Liver (tissue), 9 donors: ENCODE data around the gene VOPP1. TPM values are rescaled to one million over a fixed set of nuclear protein-coding genes. Genes with fewer than 3 reads are reported as not detected.
A peak's percentile ranks its signal among the peaks of the same experiment; 100 is the strongest.

Source experiments
- DNase-seq: peaks from one replicate; pipeline ENCODE4 v3.0.0-alpha.2; 2017; ENCODE audit warnings: low spot score
- H3K27ac ChIP-seq, 2 donors: one replicate each; pipeline ENCODE4 v1.7.0; 2013; ENCODE audit warnings: inconsistent platforms in 2 of 2, low read length in 2 of 2, control low read depth in 1 of 2, low read depth in 1 of 2, mild to moderate bottlenecking in 1 of 2
- H3K27me3 ChIP-seq, 4 donors: one replicate each; pipeline versions ENCODE4 v1.6.1 to v1.7.0; 2013; ENCODE audit warnings: low read length in 3 of 4, inconsistent platforms in 1 of 4, mild to moderate bottlenecking in 1 of 4, moderate library complexity in 1 of 4; ENCODE audit not compliant: control insufficient read depth in 4 of 4, insufficient read depth in 4 of 4
- H3K36me3 ChIP-seq, 4 donors: one replicate each; pipeline versions ENCODE4 v1.6.1 to v1.7.0; 2013; ENCODE audit warnings: low read length in 3 of 4, mild to moderate bottlenecking in 3 of 4, low read depth in 1 of 4, moderate library complexity in 1 of 4; ENCODE audit not compliant: control insufficient read depth in 4 of 4, insufficient read depth in 3 of 4
- H3K4me1 ChIP-seq, 4 donors: one replicate each; pipeline versions ENCODE4 v1.6.1 to v1.7.0; 2013; ENCODE audit warnings: low read length in 3 of 4, mild to moderate bottlenecking in 3 of 4, moderate library complexity in 1 of 4; ENCODE audit not compliant: control insufficient read depth in 4 of 4, insufficient read depth in 4 of 4
- H3K4me3 ChIP-seq, 3 donors: one replicate each; pipeline versions ENCODE4 v1.6.1 to v1.7.0; 2013; ENCODE audit warnings: low read length in 3 of 3, control low read depth in 1 of 3, low read depth in 1 of 3, mild to moderate bottlenecking in 1 of 3
- H3K9ac ChIP-seq, 2 donors: one replicate each; pipeline ENCODE4 v1.7.0; 2013; ENCODE audit warnings: low read length in 2 of 2, mild to moderate bottlenecking in 2 of 2, moderate library complexity in 2 of 2, control low read depth in 1 of 2, low read depth in 1 of 2
- H3K9me3 ChIP-seq, 4 donors: one replicate each; pipeline versions ENCODE4 v1.6.1 to v1.7.0; 2013; ENCODE audit warnings: low read length in 3 of 4; ENCODE audit not compliant: control insufficient read depth in 4 of 4
- EGR1 ChIP-seq, 2 donors: IDR thresholded peaks; 2 replicates each; pipeline ENCODE4 v1.6.1; 2016 to 2018; ENCODE audit warnings: antibody characterized with exemption in 2 of 2, low read depth in 2 of 2
- FOXA1 ChIP-seq: IDR thresholded peaks from 2 replicates; pipeline ENCODE4 v1.6.1; 2016; ENCODE audit warnings: antibody characterized with exemption
- GABPA ChIP-seq, 2 donors: IDR thresholded peaks in 1 of 2; conservative IDR thresholded peaks in 1 of 2; 2 replicates each; pipeline ENCODE4 v1.6.1; 2016; ENCODE audit warnings: antibody characterized with exemption in 2 of 2, mild to moderate bottlenecking in 1 of 2, moderate library complexity in 1 of 2
- HNF4G ChIP-seq: IDR thresholded peaks from 2 replicates; pipeline ENCODE4 v1.6.1; 2016; ENCODE audit warnings: antibody characterized with exemption
- JUND ChIP-seq, 2 donors: IDR thresholded peaks; 2 replicates each; pipeline ENCODE4 v1.6.1; 2016; ENCODE audit warnings: antibody characterized with exemption in 2 of 2
- NR2F2 ChIP-seq: IDR thresholded peaks from 2 replicates; pipeline ENCODE4 v1.6.1; 2016; ENCODE audit warnings: antibody characterized with exemption
- RAD21 ChIP-seq, 2 donors: IDR thresholded peaks; 2 replicates each; pipeline ENCODE4 v1.6.1; 2016; ENCODE audit warnings: antibody characterized with exemption in 2 of 2, mild to moderate bottlenecking in 2 of 2
- RXRA ChIP-seq, 2 donors: IDR thresholded peaks; 2 replicates each; pipeline ENCODE4 v1.6.1; 2017 to 2018; ENCODE audit warnings: antibody characterized with exemption in 2 of 2, mild to moderate bottlenecking in 1 of 2
- SP1 ChIP-seq: IDR thresholded peaks from 2 replicates; pipeline ENCODE4 v1.6.1; 2018; ENCODE audit warnings: antibody characterized with exemption, mild to moderate bottlenecking
- TAF1 ChIP-seq: conservative IDR thresholded peaks from 2 replicates; pipeline ENCODE4 v1.6.1; 2016; ENCODE audit warnings: antibody characterized with exemption, mild to moderate bottlenecking
- YY1 ChIP-seq: IDR thresholded peaks from 2 replicates; pipeline ENCODE4 v1.6.1; 2016; ENCODE audit warnings: antibody characterized with exemption, mild to moderate bottlenecking
- WGBS: extraction: QIAGEN DNeasy Blood & Tissue Kit; methylation state at CpG from one replicate; pipeline ENCODE4 v1.1.7; 2013; 5-methylcytosine and 5-hydroxymethylcytosine counted together
- polyA plus RNA-seq, 2 donors: library from polyadenylated mRNA; stranded (reverse) in 1 of 2; unstranded in 1 of 2; fragments of 200-250 nt in 1 of 2; fragments of >200 nt in 1 of 2; fragmentation: Nextera tagmentation in 1 of 2; extraction: Ambion mirVana in 1 of 2; gene quantifications; one replicate each; pipeline versions ENCODE4 v1.2.1 to v1.2.3, GENCODE V29; 2013 to 2015
- total RNA-seq, 2 donors: library from RNA; depleted of rRNA; stranded (reverse); fragments of >200 nt; gene quantifications; one replicate each; pipeline ENCODE4 v1.2.3, GENCODE V29; 2014
- TF ChIP-seq, protein P1 (sequence below): fragments of 150-350 bp; IDR thresholded peaks from 2 replicates; pipeline ENCODE4 v1.5.1; 2017; ENCODE audit warnings: improper control_type of control experiment, low read depth, low read length; ENCODE audit not compliant: missing input control
- TF ChIP-seq, protein P2 (sequence below): IDR thresholded peaks from 2 replicates; pipeline ENCODE4 v1.6.1; 2016; ENCODE audit warnings: antibody characterized with exemption
- TF ChIP-seq, protein P3 (sequence below): IDR thresholded peaks from 2 replicates; pipeline ENCODE4 v1.6.1; 2016; ENCODE audit warnings: antibody characterized with exemption
- donor health status: healthy.
- donor health status: healthy.
- donor health status: healthy.
- donor health status: healthy.
- donor health status: healthy.

Gene VOPP1
- total and polyA plus RNA-seq, 4 donors = 11.5 to 23.8 (median 21.7) TPM

DNA sequence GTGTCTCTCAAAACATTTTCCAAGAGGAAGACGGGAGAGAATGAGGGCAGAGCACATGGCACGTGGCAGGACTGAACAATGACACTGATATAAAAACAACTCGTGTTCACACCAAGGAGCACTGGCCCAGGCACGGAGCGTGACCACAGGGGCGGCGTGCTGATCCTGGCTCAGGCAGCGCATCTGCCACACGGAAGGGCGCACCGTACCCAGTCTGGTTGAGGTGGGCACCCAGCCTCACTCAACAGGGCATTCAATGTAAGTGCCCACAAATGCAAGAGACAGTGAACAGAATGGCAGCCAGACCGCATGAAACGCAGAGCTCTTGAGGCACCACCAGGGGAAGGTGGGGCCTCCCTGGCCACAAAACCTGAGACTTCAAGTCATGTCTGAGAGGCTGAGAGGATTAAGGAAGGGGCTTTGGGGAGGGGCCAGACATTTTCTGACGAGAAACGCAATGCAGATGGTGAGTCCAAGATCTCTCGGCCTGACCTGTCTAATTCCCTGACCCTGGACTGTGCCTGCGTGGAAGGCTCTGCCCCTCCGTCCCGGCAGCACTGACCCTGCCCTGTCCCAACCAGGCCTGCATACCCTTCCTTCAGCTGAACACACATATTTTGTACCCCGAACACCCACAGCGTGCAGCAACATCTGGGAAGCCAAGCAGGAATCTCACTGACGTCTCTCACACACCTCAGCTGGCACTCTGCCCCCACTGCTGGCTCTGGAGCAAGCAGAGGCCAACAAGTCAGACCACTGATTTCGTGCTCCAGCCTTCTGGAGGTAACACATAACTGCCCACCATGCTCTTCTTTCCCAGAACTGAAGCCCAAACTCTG lies 35.5 kb downstream of the VOPP1 start (continued):
- no peak for TF ChIP-seq HNF4G
- TF ChIP-seq RXRA (IDR thresholded peaks at IDR 0.05) = no peak
- no peak for TF ChIP-seq RAD21 (IDR thresholded peaks at IDR 0.05)
- no peak for TF ChIP-seq FOXA1
- no peak for TF ChIP-seq GABPA (IDR thresholded peaks at IDR 0.05 in 1 of 2, conservative IDR thresholded peaks at IDR 0.05 in 1 of 2)
- TF ChIP-seq YY1 = no peak
- no peak for TF ChIP-seq TAF1

DNA sequence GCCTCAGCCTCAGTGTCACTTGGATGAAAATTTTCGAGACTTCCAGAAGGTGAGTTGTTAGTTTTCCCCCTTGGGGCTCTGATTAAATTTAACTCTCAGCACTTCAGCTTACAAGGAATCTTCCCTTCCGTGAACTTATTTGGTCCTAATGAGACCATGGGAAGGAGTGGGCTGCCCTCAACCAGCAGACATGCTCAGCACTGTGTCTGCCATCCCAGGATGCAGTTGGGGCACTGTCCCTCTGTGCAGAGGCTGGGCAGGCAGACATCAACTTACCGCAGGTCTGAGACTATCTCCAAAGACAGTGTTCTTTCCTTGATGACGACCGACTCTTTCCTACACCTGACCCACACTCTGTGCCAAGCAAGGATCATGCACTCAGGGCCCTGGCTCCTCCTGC lies 36.7 kb downstream of the VOPP1 start:
- DNase-seq = no peak
- H3K4me3 ChIP-seq = no peak overlapping the region
- TF ChIP-seq HNF4G (no peak), JUND (IDR thresholded peaks at IDR 0.05) (no peak), SP1 (no peak), TAF1 (no peak), EGR1 (IDR thresholded peaks at IDR 0.05; ENCODE audit: low read depth in 2 of 2) (no peak), FOXA1 (no peak), NR2F2 (no peak), GABPA (IDR thresholded peaks at IDR 0.05 in 1 of 2, conservative IDR thresholded peaks at IDR 0.05 in 1 of 2) (no peak)
- TF ChIP-seq, protein P1, sequence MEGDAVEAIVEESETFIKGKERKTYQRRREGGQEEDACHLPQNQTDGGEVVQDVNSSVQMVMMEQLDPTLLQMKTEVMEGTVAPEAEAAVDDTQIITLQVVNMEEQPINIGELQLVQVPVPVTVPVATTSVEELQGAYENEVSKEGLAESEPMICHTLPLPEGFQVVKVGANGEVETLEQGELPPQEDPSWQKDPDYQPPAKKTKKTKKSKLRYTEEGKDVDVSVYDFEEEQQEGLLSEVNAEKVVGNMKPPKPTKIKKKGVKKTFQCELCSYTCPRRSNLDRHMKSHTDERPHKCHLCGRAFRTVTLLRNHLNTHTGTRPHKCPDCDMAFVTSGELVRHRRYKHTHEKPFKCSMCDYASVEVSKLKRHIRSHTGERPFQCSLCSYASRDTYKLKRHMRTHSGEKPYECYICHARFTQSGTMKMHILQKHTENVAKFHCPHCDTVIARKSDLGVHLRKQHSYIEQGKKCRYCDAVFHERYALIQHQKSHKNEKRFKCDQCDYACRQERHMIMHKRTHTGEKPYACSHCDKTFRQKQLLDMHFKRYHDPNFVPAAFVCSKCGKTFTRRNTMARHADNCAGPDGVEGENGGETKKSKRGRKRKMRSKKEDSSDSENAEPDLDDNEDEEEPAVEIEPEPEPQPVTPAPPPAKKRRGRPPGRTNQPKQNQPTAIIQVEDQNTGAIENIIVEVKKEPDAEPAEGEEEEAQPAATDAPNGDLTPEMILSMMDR = no peak
- TF ChIP-seq, protein P2, sequence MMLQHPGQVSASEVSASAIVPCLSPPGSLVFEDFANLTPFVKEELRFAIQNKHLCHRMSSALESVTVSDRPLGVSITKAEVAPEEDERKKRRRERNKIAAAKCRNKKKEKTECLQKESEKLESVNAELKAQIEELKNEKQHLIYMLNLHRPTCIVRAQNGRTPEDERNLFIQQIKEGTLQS = no peak
- TF ChIP-seq, protein P3, sequence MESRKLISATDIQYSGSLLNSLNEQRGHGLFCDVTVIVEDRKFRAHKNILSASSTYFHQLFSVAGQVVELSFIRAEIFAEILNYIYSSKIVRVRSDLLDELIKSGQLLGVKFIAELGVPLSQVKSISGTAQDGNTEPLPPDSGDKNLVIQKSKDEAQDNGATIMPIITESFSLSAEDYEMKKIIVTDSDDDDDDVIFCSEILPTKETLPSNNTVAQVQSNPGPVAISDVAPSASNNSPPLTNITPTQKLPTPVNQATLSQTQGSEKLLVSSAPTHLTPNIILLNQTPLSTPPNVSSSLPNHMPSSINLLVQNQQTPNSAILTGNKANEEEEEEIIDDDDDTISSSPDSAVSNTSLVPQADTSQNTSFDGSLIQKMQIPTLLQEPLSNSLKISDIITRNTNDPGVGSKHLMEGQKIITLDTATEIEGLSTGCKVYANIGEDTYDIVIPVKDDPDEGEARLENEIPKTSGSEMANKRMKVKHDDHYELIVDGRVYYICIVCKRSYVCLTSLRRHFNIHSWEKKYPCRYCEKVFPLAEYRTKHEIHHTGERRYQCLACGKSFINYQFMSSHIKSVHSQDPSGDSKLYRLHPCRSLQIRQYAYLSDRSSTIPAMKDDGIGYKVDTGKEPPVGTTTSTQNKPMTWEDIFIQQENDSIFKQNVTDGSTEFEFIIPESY = no peak
- peaks cover 0 to 7% (median 0%) of the 10 kb centered on the region in 4 donors for H3K4me1 ChIP-seq
- no peaks in the 10 kb centered on the region for H3K36me3 ChIP-seq
- WGBS = 91% methylated on average over 5 of the region's 5 CpGs
- H3K27me3 ChIP-seq = no peaks in the 10 kb centered on the region
- H3K9ac ChIP-seq = no peak overlapping the region
- H3K9me3 ChIP-seq = no peaks in the 10 kb centered on the region
- H3K27ac ChIP-seq = no peak overlapping the region

DNA sequence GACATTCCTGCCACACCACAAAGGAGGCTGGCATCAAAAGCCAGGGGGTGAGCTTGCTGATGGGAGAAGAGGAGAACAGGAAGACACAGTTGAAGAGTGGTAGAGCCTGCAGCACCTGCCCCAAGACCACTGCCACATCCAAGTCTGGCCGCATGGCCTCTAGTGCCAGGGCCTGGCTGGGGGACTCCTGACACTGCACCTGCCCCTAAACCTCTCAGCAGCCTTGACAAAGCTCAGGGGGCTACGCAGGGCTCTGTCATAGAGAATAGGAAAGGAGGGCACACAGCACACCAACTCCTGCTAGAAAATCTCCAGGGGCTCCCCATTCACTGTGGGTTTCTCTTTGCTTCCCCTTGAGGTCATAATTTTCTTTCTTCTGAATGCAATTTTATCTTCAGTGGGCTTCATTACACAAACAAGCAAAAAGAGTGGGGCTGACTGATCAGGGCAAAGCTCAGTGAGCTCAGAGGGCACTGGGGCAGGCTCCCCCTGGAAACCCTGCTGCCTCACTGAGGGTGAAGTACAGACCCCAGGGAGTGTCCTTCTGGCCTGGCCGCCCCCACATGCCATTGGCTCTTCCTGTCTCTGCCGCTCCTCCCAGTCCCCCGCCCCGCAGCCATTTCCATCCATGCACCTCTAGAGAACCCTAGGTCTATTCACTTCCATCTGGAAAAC lies 37.2 kb downstream of the VOPP1 start:
- H3K36me3 ChIP-seq = no peaks in the 10 kb centered on the region
- TF ChIP-seq RAD21 (IDR thresholded peaks at IDR 0.05) = no peak
- TF ChIP-seq RXRA (IDR thresholded peaks at IDR 0.05) = no peak
- H3K27ac ChIP-seq = peak overlapping the region in 1 of 2 donors; percentile 9
- H3K9me3 ChIP-seq = no peaks in the 10 kb centered on the region
- H3K4me3 ChIP-seq = no peak overlapping the region
- WGBS = 83% methylated on average over 6 of the region's 6 CpGs
- H3K4me1 ChIP-seq = peaks cover 0 to 7% (median 0%) of the 10 kb centered on the region in 4 donors
- H3K9ac ChIP-seq = no peak overlapping the region
- no peak for DNase-seq
- no peaks in the 10 kb centered on the region for H3K27me3 ChIP-seq
